GM21786 (cell line): ENCODE results near the gene FLACC1.
"Not testable (repeated sequence)": the region's sequence is repeated elsewhere in the genome, so short reads cannot be mapped to it uniquely, and the experiment has no call there.

Source experiments
- ATAC-seq: cut with Tn5 transposase; IDR thresholded peaks from one replicate; pipeline ENCODE4 v1.9.1; 2021; ENCODE audit not compliant: unreplicated experiment

Gene FLACC1

DNA sequence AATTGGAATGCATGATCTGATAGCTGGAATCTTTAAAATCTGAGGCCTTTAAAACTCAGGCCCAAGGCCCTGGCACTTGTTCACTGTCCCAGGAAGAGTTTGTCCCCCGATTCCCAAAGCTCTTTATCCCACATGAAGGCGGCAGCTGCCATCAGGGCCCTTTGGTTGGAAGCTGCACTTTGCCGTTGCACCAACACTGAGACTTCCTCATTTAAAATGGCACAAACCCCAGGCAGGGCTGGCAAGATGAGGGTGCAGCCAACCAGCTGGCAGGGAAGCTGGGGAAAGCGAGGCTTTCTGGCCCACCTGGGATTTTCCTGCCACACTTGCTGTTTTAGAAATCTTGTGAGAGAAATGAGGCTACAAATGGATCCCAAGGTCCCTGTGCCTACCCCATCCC, 6.3 kb downstream of the FLACC1 start:
- no peak for ATAC-seq

DNA sequence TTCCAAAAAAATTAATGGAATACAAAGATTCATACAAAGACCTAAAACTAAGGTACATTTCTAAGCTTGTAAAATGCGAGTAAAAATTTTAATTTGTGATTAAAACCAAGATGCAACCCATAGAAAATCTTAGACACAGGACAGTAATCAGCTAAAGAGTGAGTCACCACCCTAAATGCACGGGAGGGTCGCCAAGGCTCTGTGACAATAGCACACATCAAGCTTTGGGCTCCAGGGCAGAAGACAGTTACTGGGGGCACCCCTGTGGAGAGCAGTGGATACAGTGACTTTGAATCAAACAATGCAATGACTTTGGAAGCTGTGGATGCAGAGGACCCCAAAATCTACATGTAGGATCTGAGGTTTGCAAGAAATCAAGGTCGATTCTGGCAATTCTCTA, 7.5 kb downstream of the FLACC1 start:
- ATAC-seq = no peak

DNA sequence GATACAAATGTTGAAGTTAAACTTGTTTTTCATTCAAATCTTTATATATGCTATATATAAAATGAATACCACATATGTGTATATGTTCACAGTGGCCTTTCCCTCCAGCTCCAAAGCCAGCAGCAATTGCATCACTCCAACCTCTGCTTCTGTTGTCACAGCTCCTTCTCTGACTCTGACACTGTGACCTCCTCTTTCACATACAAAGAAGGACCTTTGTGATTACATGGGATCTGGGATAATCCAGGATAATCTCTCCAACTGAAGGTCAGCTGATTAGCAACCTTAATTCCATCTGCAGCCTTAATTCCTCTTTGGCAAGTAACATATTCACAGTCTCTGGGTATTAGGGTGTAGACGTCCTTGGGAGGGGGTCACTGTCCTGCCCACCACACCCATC, 8.4 kb downstream of the FLACC1 start:
- no peak for ATAC-seq

DNA sequence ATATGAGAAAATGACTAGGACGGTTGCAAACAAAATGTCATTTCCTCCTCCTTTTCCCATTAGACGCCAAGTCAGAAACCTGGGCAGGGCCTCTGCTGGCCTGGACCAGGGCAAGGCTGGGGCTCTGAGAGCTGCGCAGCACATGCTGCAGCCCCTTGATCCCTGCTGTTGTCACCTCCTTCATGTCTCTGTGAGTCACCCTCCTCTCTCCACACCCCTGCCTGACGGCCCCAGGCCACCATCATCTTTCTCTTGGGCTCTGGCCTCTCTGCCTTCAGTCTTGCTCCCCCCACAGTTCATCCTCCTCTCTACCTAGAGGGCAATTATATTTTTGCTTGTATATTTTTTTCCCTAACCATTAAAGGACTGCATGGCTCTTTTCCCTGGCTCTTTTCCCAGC, 10.0 kb downstream of the FLACC1 start:
- ATAC-seq = no peak

DNA sequence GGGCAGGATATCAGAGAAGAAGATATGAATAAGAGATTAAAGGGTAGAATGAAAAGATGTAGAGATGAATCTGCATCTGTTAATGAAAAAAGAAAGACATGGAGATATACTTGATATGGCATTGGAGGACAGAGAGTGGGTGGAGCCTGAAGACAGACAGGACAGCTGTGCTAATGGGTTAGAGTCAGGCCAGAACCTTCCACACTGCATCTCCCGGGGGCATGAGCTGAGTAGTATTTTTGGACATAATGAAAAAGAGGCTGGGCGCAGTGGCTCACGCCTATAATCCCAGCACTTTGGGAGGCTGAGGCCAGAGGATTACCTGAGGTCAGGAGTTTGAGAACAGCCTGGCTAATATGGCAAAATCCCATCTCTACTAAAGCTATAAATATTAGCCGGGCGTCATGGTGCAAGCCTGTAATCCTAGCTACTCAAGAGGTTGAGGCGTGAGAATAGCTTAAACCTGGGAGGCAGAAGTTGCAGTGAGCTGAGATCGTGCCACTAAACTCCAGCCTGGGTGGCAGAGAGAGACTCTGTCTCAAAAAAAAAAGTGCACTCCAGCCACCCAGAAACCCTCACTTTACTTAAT, 11.4 kb downstream of the FLACC1 start:
- no peak for ATAC-seq

DNA sequence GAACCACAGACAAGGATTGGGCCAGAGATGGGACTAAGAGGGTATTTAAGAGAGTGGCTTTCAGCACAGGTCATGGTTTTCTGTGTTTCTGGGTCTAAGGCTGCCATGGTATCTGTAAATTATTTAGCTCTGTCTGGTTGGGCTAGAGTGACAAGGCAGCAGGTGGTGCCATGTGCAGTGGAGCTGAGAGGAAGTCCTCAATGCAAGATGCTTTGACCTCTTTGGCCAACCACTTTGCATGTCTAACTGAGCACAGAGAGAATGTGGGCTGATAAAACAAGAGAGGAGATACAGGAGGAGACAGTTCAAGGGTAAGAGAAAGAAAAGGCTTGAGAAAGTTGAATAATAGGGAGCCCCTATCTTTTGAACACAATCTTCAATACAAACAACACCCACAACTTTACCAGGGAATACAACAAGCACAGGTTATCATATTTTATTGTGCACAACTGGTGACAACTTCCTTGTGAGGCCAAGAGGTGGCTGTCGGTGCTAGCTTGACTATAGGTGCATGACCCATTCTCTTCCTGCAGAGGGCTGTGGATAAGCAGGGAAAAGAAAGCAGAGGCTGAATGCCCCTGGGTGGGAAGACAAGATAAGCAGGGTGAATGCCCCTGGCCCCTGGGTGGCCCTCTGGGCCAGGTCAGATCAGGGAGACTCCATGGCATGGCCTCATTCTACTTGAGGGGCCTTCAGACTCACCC, 12.3 kb downstream of the FLACC1 start:
- peak; percentile 79 for ATAC-seq

DNA sequence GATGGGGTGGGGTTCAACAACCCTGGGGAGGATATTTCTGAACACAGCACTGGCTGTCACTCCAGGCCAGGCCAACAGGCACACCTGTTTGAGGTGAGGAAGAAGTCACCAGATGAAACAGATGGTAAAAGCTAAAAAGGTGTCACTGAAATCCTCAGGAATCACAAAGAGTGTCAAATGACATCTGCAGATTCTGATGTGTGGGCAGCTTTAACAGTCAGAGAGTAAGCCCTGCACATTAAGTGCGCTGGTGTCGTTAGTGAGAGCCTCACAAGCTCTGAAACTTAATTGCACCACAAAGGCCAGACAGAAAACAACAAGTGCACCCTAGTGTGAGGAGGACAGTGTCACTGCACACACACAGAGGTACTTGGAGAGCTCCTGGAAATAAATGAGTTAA, 13.6 kb downstream of the FLACC1 start:
- ATAC-seq = no peak

DNA sequence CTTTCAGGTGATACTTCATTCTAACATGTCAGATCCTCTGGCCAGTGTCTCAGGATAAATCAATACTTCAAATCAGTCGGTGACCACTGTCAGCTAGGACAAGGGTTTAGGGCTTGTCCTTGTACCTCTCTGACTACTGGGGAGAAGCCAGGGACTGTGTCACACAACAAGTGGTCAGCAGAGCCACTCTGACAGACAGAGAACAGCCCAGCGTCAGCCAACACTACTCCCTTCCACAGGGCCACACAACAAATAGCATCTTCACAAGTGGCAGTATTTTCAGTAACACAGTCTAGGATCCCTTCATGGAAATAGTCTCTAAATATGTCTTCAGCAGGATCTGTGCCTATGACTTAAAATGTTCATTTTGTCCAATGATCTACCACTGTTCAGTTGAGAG, 14.2 kb downstream of the FLACC1 start:
- ATAC-seq = no peak

DNA sequence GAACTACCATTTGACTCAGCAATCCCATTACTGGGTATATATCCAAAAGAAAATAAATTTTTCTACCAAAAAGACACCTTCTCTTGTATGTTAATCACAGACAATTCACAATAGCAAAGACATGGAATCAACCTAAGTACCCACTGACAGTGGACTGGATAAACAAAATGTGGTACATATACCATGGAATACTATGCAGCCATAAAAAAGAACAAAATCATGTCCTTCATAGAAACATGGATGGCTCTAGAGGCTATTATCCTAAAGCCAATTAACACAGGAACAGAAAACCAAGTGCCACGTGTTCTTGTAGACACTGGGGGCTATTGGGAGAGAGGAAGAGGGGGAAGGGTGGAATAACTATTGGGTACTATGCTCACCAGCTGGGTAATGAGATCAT, 27.7 kb downstream of the FLACC1 start:
- no peak for ATAC-seq

DNA sequence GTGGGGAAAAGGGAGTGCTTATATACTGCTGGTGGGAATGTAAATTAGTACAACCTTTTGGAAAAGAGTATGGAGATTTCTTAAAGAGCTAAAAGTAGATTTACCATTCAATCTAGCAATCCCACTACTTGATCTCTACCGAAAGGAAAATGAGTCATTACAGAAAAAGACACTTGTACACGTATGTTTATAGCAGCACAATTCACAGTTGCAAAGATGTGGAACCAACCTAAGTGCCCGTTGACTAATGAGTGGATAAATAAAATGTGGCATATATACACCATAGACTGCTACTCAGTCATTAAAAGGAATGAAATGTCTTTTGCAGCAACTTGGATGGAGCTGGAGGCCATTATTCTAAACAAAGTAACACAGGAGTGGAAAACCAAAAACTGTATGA, 29.5 kb downstream of the FLACC1 start:
- no peak for ATAC-seq

DNA sequence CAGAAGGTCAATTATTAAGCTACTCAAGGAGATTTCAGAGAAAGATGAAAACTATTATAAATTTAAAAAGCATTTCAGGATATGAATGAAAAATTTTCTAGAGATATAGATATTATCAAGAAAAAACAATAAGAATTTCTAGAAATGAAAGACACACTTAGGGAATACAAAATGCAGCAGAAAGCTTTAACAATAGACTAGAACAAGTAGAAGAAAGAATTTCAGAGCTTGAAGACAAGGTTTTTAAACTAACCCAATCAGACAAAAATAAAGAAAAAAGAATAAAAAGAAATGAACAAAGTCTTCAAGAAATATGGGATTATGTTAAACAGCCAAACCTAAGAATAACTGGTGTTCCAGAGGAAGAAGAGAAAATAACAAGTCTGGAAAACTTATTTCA, 34.4 kb downstream of the FLACC1 start:
- no peak for ATAC-seq

DNA sequence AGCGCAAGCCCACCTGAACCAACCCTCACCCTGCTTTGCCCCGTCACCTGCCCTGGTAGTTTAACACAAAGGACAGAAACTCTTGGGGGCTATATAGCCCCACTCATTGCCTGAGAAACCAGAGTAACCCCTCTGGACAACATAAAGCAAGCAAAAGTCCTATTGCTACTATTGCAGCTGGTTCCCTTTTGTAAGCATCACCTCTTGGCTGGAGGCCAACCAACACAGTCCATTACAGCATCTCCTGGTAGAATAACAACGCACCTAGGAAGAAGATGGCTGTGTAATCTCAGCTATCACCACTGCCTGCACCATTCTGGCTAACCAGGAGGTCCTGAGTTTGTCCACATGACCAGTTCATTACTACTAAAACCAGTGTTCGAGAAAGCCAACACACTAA, 36.4 kb downstream of the FLACC1 start:
- ATAC-seq = no peak

DNA sequence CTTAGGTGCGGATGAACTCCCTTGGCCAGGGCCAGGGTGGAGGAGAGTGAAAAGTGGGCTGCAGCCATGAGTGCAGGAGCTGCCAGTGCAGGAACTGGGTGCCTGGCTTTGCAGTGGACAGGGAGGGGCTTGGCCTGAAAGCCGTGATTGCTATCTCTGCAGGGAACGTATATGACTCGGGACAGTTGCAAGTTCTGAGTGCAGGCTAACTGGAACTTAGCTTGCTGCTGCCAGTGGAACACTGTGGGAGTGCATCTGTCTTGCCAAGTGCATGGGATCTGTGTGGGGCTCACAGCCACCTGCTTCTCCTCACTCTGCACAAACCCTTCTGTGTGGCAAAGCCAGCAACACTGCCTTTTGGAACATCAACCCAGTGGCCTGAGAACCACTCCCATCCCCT, 36.9 kb downstream of the FLACC1 start:
- ATAC-seq = no peak

DNA sequence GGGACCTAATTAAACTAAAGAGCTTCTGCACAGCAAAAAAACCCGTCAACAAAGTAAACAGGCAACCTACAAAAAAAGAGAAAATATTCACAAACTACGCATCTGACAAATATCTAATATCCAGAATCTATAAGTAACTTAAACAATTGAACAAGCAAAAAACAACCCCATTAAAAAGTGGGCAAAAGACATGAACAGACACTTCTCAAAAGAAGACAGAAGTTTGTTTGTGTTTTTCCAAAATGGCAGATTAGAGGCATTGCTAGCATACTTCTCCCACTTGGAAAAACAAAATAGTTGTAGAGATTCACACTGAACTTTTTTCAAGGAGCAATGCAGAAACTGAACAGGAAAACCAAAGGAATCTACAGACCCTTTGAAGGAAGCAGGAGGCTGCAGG, 37.6 kb downstream of the FLACC1 start:
- ATAC-seq = no peak

DNA sequence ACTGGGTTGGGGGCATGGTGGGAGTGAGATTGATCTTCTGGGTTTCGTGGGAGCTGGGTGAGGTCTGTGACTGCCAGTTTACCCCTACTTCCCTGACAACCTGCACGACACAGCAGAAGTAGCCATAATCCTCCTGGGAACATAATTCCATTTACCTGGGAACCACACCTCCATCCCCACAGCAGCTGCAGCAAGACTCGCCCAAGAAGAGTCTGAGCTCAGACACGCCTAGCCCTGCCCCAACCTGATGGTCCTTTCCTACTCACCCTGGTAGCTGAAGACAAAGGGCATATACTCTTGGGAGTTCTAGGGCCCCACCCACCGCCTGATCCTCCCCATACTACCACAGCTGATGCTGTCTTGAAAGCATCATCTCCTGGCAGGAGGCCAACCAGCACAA, 43.8 kb downstream of the FLACC1 start:
- no peak for ATAC-seq

DNA sequence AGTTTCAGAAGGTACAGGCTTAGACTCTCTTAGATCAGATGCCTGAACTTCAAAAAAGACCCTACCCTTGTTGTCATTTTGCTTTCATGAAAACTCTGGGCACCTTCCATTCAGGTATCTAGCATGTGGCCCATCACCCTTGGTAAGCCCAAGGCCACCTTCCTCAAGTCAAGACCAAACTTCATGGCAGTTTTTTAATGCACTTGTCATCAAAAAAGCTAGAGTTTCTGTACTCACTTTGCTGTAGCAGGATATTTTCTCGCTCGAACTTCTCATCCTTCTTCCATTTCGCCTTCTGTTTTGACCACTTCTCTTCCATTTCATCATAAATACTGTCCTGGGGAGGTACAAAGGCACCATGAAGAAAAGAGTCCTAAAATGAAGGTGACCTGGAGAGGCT, 48.2 kb downstream of the FLACC1 start:
- no peak for ATAC-seq

DNA sequence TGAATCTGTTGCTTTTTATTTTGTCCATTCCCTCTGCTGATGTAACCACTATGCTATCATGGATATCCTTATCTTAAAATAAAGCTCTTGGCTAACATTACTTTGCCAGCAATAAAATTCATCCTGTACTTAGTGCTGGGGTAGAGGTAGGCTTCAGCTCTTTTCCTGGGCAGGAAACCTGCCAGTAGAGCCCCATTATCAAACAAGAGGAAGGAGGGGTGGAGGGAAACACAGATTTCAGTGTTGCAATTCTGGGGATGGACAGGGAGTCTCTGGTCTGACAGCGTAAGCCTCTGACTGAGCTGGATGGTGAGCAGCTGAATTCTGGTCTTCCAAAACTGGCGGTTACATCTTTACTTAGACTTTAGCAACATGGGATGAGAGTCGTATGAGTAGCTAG, 49.3 kb downstream of the FLACC1 start:
- ATAC-seq = no peak

DNA sequence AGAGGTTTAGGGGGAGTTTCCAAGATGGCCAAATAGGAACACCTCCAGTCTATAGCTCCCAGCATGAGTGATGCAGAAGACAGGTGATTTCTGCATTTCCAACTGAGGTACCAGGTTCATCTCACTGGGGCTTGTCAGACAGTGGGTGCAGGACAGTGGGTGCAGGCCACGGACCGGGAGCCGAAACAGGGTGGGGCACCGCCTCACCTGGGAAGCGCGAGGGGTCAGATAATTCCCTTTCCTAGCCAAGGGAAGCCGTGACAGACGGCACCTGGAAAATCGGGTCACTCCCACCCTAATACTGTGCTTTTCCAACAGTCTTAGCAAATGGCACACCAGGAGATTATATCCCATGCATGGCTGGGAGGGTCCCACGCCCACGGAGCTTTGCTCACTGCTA, 57.2 kb downstream of the FLACC1 start:
- ATAC-seq = not testable (repeated sequence)

DNA sequence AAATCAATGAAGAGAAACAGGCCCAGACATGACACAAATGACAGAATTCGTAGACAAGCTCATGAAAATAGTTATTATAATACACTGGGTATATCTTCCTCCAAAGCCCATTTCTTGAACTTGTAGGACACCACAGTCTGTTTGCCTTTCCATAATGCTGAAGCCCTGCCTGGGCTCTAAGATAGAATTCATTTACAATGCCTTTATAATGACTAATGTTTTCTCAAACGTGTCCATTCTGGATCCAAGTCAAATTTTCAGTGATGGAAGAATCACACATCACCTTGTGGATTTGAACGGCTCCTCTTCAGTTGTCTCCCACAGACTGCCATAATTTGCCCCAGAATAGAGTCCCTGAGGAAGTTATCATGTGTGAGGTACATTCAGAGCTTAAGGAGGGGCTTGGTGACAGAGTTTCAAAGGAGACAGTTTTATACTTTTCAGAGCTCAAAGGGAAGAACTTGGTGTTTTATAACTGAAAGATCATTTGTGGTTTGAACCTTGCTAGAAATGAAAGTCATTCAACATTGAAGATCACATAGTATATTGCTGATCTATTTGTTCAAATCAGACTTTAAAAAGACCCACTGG, 58.6 kb downstream of the FLACC1 start:
- ATAC-seq = no peak

DNA sequence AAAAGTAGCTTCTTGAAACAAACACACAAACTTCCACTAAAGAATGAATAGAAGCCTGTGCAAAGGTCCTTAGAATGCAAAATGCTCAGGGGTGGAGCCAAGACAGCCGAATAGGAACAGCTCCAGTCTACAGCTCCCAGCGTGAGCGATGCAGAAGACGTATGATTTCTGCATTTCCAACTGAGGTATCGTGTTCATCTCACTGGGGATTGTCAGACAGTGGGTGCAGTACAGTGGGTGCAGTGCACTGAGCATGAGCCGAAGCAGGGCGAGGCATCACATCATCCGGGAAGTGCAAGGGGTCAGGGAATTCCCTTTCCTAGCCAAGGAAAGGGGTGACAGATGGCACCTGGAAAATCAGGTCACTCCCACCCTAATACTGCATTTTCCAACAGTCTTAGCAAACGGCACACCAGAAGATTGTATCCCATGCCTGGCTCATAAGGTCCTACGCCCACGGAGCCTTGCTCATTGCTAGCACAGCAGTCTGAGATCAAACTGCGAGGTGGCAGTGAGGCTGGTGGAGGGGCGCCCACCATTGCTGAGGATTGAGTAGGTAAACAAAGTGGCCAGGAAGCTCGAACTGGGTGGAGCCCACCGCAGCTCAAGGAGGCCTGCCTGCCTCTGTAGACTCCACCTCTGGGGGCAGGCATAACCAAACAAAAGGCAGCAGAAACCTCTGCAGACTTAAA, 66.5 kb downstream of the FLACC1 start:
- ATAC-seq = not testable (repeated sequence)

DNA sequence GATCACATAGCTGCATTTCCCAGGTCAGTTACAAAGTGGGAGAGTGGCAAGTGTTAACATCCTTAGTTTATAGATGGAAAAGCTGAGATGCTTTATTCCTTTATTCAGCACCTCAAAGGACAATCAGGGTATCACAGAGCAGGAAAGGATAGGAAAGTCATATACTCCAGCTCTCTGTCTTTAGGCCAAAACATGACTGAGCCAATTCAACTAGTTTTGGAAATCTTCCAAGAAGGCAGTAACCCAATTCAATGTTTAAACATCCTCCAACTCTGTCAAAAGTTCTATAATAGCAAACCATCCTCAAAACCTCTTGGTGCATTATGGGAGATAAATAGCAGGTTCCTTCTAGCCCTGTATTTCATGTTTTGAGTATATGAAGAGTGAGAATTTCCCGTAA, 71.6 kb downstream of the FLACC1 start:
- ATAC-seq = no peak
